Measurements from ENCODE around the gene IDI2.

Gene IDI2
- long read RNA-seq, partial matches to known transcripts = 0 of 1 reads
- long read RNA-seq, other reads (novel, unspliced or antisense) = 1 of 1 reads

- no peak for DNase-seq (ENCODE audit: low read depth in 1 of 2, low spot score in 1 of 2)
- no peak within 1 kb of the TSS for H3K27ac ChIP-seq (replicated peaks)
- TF ChIP-seq GABPA (IDR thresholded peaks at IDR 0.05; ENCODE audit: low read depth) = no peak
- TF ChIP-seq CTCF (IDR thresholded peaks at IDR 0.05; ENCODE audit: insufficient read depth, low read length) = no peak
- TF ChIP-seq POLR2AphosphoS5 (IDR thresholded peaks at IDR 0.05; ENCODE audit: low read depth) = no peak
- no peak for TF ChIP-seq SPI1 (IDR thresholded peaks at IDR 0.05; ENCODE audit: borderline replicate concordance, low read depth)
- TF ChIP-seq REST (IDR thresholded peaks at IDR 0.05; ENCODE audit: insufficient replicate concordance, low read depth) = no peak
Measured at GRCh38 chr10:1025683-1026082, at the start of gene IDI2. IDI2 (minus strand) TSS chr10:1025859; CDS start chr10:1024723, 1,136 bp downstream.

GRCh38 chr10:1074748-1075308 is 49.2 kb upstream of the IDI2 start:
- no peak overlapping the region for H3K27ac ChIP-seq (replicated peaks)

More at GRCh38 chr10:1025683-1026082, at the start of gene IDI2:
- H3K4me3 ChIP-seq (replicated peaks; ENCODE audit: insufficient read depth, low read length) = no peak within 1 kb of the TSS
- no peaks in the 10 kb centered on the region for H3K27me3 ChIP-seq (ENCODE audit: insufficient read depth, poor library complexity, severe bottlenecking)

More at GRCh38 chr10:1074748-1075308, 49.2 kb upstream of the IDI2 start:
- no peak for DNase-seq (ENCODE audit: low read depth in 1 of 2, low spot score in 1 of 2)
- Histone ChIP-seq H3K4me3 (replicated peaks; ENCODE audit: insufficient read depth, low read length) (no peak overlapping the region), H3K27me3 (ENCODE audit: insufficient read depth, poor library complexity, severe bottlenecking) (no peaks in the 10 kb centered on the region)
- TF ChIP-seq REST (IDR thresholded peaks at IDR 0.05; ENCODE audit: insufficient replicate concordance, low read depth) = no peak
- no peak for TF ChIP-seq POLR2AphosphoS5 (IDR thresholded peaks at IDR 0.05; ENCODE audit: low read depth)
- no peak for TF ChIP-seq CTCF (IDR thresholded peaks at IDR 0.05; ENCODE audit: insufficient read depth, low read length)
- TF ChIP-seq SPI1 (IDR thresholded peaks at IDR 0.05; ENCODE audit: borderline replicate concordance, low read depth) = no peak
- TF ChIP-seq GABPA (IDR thresholded peaks at IDR 0.05; ENCODE audit: low read depth) = no peak
